Sigmoid colon (tissue), 7 donors: Measurements from ENCODE around the gene SIX2. TPM values are rescaled to one million over a fixed set of nuclear protein-coding genes. Genes with fewer than 3 reads are reported as not detected.

Experiments
- DNase-seq: peaks from one replicate; pipeline ENCODE4 v3.0.0-alpha.2; 2019
- H3K27ac ChIP-seq, 4 donors: fragments of 200-600 bp; sonication (generic); one replicate each; pipeline ENCODE4 v1.5.1; 2016 to 2019; ENCODE audit warnings: mild to moderate bottlenecking in 1 of 4
- H3K27me3 ChIP-seq, 3 donors: fragments of 200-600 bp; sonication (generic); one replicate each; pipeline ENCODE4 v1.5.1; 2019; ENCODE audit warnings: mild to moderate bottlenecking in 1 of 3
- H3K36me3 ChIP-seq, 4 donors: fragments of 200-600 bp; sonication (generic); one replicate each; pipeline ENCODE4 v1.5.1; 2016 to 2019
- H3K4me1 ChIP-seq, 4 donors: fragments of 200-600 bp; sonication (generic); one replicate each; pipeline ENCODE4 v1.5.1; 2017 to 2019
- H3K4me3 ChIP-seq, 4 donors: fragments of 200-600 bp; sonication (generic); one replicate each; pipeline ENCODE4 v1.5.1; 2017 to 2019; ENCODE audit warnings: mild to moderate bottlenecking in 2 of 4, moderate library complexity in 1 of 4
- H3K9me3 ChIP-seq, 4 donors: fragments of 200-600 bp in 3 of 4; sonication (generic) in 3 of 4; one replicate each; pipeline versions ENCODE4 v1.5.1 to v1.6.1; 2013 to 2019
- EP300 ChIP-seq, 4 donors: sonication (generic); formaldehyde crosslinking; IDR thresholded peaks; one replicate each; pipeline ENCODE4 v1.6.1; 2017; ENCODE audit warnings: antibody characterized with exemption in 4 of 4
- POLR2A ChIP-seq, 2 donors: fragments of 450-650 bp; IDR thresholded peaks; one replicate each; pipeline ENCODE4 v1.6.1; 2016; ENCODE audit warnings: antibody characterized with exemption in 2 of 2, mild to moderate bottlenecking in 2 of 2, moderate library complexity in 2 of 2
- POLR2AphosphoS5 ChIP-seq, 4 donors: sonication (generic); formaldehyde crosslinking; IDR thresholded peaks; one replicate each; pipeline ENCODE4 v1.6.1; 2017; ENCODE audit warnings: antibody characterized with exemption in 4 of 4
- WGBS, 2 donors: extraction: QIAGEN DNeasy Blood & Tissue Kit; methylation state at CpG; one replicate each; pipeline ENCODE4 v1.1.7; 2013; 5-methylcytosine and 5-hydroxymethylcytosine counted together
- intact Hi-C: fragments of 100-400 bp; cut with DNase I; formaldehyde crosslinking; loops from one replicate; pipeline ENCODE4 v1.15.1; 2023
- polyA plus RNA-seq, 3 donors: library from polyadenylated mRNA; stranded (reverse); fragments of 200-250 nt; gene quantifications; one replicate each; pipeline ENCODE4 v1.2.3, GENCODE V29; 2013
- total RNA-seq, 4 donors: library from RNA; depleted of rRNA; stranded (reverse); fragments of >200 nt; gene quantifications; one replicate each; pipeline ENCODE4 v1.1.0, GENCODE V29; 2016
- TF ChIP-seq, protein P1 (sequence below), 4 experiments: fragments of 450-650 bp in 3 of 4; fragments of 200-600 bp in 1 of 4; IDR thresholded peaks; one replicate each; pipeline ENCODE4 v1.5.1; 2016 to 2019; ENCODE audit warnings: antibody characterized with exemption in 4 of 4, mild to moderate bottlenecking in 3 of 4, moderate library complexity in 2 of 4
- donor health status: healthy with polysubstance abuse.
- donor health status: Bipolar disorder and iron deficiency.
- donor health status: healthy.

SIX2 gene
- total and polyA plus RNA-seq, 7 donors: 0.03 to 1.7 TPM; not detected in 5

DNA sequence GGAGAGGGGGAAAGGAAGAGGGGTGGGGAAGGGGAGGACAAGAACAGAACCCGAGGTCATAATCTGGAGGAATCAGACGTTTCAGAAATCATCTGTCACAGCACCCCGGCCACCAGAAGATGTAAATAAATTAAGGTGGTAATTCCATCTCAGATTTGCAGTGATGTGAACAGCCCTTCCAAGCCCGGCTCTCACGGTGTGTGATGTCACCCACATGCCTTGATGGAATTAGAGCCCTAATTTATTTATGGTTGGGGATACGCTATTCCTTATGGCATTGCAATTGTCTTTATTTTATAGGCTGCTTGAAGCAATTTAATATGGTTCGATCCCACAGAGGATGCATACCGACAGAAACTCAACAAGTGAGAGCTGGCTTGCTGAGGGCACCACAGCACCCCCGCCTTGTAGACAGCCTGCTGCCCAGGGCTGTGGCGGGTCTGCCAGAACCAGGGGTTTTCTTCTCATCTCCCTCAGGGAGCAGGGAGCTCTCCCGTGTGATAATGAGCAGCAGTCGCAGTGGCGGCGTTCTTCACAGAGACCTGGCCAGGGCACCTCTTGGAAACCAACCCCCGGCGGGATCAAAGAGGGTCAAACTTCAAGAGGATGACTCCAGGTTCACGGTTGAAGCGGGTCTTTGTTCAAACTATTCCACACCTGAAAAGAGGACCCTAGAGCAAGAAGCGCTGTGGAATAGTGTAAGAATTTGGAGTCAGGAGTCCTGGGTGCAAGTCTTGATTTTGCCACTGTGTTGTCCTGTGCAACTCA is 40.5 kb upstream of the SIX2 start:
- H3K4me1 ChIP-seq: peaks cover 0 to 7% (median 3%) of the 10 kb centered on the region in 4 donors
- TF ChIP-seq, protein P1, sequence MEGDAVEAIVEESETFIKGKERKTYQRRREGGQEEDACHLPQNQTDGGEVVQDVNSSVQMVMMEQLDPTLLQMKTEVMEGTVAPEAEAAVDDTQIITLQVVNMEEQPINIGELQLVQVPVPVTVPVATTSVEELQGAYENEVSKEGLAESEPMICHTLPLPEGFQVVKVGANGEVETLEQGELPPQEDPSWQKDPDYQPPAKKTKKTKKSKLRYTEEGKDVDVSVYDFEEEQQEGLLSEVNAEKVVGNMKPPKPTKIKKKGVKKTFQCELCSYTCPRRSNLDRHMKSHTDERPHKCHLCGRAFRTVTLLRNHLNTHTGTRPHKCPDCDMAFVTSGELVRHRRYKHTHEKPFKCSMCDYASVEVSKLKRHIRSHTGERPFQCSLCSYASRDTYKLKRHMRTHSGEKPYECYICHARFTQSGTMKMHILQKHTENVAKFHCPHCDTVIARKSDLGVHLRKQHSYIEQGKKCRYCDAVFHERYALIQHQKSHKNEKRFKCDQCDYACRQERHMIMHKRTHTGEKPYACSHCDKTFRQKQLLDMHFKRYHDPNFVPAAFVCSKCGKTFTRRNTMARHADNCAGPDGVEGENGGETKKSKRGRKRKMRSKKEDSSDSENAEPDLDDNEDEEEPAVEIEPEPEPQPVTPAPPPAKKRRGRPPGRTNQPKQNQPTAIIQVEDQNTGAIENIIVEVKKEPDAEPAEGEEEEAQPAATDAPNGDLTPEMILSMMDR (IDR thresholded peaks at IDR 0.05): no peak
- H3K9me3 ChIP-seq: no peaks in the 10 kb centered on the region
- WGBS, 2 donors: 92 to 93% methylated on average over 19 of the region's 19 CpGs
- H3K27ac ChIP-seq: no peak overlapping the region
- no peak for DNase-seq
- no peaks in the 10 kb centered on the region for H3K36me3 ChIP-seq
- H3K27me3 ChIP-seq: no peaks in the 10 kb centered on the region
- H3K4me3 ChIP-seq: no peak overlapping the region
- intact Hi-C loops: no loop called here

DNA sequence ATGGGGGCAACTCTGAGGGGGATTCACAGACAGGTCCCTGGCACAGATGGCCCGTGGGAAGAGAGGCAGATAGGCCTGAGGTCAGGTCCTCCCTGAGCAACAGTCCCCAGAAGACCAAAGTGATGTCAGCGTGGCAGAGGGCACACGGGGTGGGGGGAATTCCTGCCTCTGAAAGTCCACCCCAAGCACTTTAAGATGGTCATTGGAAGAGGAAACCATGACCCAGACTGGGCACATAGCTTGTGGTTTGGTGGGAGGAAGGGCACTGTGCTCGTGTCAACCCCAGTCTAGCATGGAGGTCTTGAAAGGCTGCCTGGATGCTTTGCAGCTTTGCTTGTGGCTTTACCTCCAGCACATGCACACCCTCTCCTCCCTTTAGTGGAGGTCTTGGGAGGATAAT is 38.0 kb upstream of the SIX2 start:
- peaks cover 0 to 12% (median 0%) of the 10 kb centered on the region in 3 donors for H3K27me3 ChIP-seq
- 69 to 72% methylated on average over 4 of the region's 4 CpGs for WGBS, 2 donors
- H3K27ac ChIP-seq: no peak overlapping the region
- no peaks in the 10 kb centered on the region for H3K36me3 ChIP-seq
- intact Hi-C loops: no loop called here
- H3K4me1 ChIP-seq: peaks cover 0 to 18% (median 7%) of the 10 kb centered on the region in 4 donors
- H3K4me3 ChIP-seq: no peak overlapping the region
- TF ChIP-seq POLR2A (IDR thresholded peaks at IDR 0.05) (no peak), EP300 (IDR thresholded peaks at IDR 0.05) (no peak), POLR2AphosphoS5 (IDR thresholded peaks at IDR 0.05) (no peak)
- TF ChIP-seq, protein P1 (IDR thresholded peaks at IDR 0.05): no peak
- DNase-seq: no peak
- H3K9me3 ChIP-seq: no peaks in the 10 kb centered on the region

DNA sequence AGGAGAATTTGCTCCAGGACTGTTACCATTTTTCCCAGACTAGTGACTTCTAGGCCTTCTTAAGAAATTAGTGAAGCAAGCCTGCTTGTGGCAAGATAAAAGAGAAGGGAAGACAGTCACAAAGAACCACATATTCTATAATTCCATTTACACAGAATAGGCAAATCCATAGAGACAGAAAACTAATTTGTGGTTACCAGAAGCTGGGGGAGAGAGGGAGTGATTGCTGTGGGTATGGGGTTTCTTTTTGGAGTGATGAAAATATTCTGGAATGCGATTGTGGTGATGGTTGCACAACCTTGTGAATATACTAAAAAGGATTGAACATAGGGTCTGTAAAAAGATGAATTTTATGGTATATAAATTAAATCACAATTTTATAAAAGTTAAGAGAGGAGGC is 37.5 kb upstream of the SIX2 start:
- no peak overlapping the region for H3K27ac ChIP-seq
- no peaks in the 10 kb centered on the region for H3K9me3 ChIP-seq
- H3K36me3 ChIP-seq: no peaks in the 10 kb centered on the region
- DNase-seq: no peak
- H3K27me3 ChIP-seq: peaks cover 0 to 12% (median 0%) of the 10 kb centered on the region in 3 donors
- WGBS, 2 donors: 92 to 96% methylated on average over 1 of the region's 1 CpG
- peaks cover 0 to 18% (median 7%) of the 10 kb centered on the region in 4 donors for H3K4me1 ChIP-seq
- TF ChIP-seq, protein P1 (IDR thresholded peaks at IDR 0.05): no peak
- TF ChIP-seq POLR2AphosphoS5 (IDR thresholded peaks at IDR 0.05): no peak
- no peak for TF ChIP-seq POLR2A (IDR thresholded peaks at IDR 0.05)
- no peak for TF ChIP-seq EP300 (IDR thresholded peaks at IDR 0.05)
- intact Hi-C loops: no loop called here
- H3K4me3 ChIP-seq: no peak overlapping the region

DNA sequence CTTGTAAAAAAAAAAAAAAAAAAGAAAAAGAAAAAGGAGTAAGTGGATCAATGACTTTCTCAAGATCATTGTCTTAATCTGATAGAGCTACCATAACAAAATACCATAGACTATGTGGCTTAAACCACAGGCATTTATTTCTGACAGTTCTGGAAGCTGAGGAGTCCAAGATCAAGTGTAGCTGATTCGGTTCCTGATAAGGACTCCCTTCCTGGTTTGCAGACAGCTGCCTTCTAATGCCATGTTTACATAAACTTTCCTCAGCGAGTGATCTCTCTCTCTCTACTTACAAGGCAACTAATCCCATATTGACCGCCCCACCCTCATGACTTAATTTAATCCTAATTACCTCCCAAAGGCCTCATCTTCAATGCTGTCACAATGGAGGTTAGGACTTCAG is 36.5 kb upstream of the SIX2 start:
- 56 to 70% methylated on average over 3 of the region's 3 CpGs for WGBS, 2 donors
- intact Hi-C loops: no loop called here
- TF ChIP-seq POLR2A (IDR thresholded peaks at IDR 0.05) (no peak), POLR2AphosphoS5 (IDR thresholded peaks at IDR 0.05) (no peak), EP300 (IDR thresholded peaks at IDR 0.05) (no peak)
- TF ChIP-seq, protein P1 (IDR thresholded peaks at IDR 0.05): no peak

More for the DNA sequence above, 36.5 kb upstream of the SIX2 start:
- DNase-seq: no peak
- no peak overlapping the region for H3K27ac ChIP-seq
- H3K27me3 ChIP-seq: peaks cover 0 to 12% (median 0%) of the 10 kb centered on the region in 3 donors
- no peaks in the 10 kb centered on the region for H3K36me3 ChIP-seq
- H3K9me3 ChIP-seq: no peaks in the 10 kb centered on the region
- H3K4me1 ChIP-seq: peaks cover 0 to 18% (median 7%) of the 10 kb centered on the region in 4 donors
- no peak overlapping the region for H3K4me3 ChIP-seq
